Progenitor cell of endocrine pancreas (in vitro differentiated cells): ENCODE data around the gene UGT1A5. TPM values are rescaled to one million over a fixed set of nuclear protein-coding genes. Genes with fewer than 3 reads are reported as not detected.
"Not testable (repeated sequence)": the region's sequence is repeated elsewhere in the genome, so short reads cannot be mapped to it uniquely, and the experiment has no call there.

Source experiments
- DNase-seq: peaks from one replicate; pipeline ENCODE4 v3.0.0; 2021; ENCODE audit warnings: low spot score; ENCODE audit not compliant: unreplicated experiment
- H3K27ac Mint-ChIP-seq: 2 replicates; pipeline ENCODE4 v1.8.0; 2021; ENCODE audit warnings: mild to moderate bottlenecking, moderate library complexity, mixed read lengths
- H3K27me3 Mint-ChIP-seq: 2 replicates; pipeline ENCODE4 v1.8.0; 2021; ENCODE audit warnings: mixed read lengths
- H3K36me3 Mint-ChIP-seq: 2 replicates; pipeline ENCODE4 v1.8.0; 2022; ENCODE audit warnings: mixed read lengths; ENCODE audit not compliant: insufficient read depth
- H3K4me1 Mint-ChIP-seq: 2 replicates; pipeline ENCODE4 v1.8.0; 2021; ENCODE audit warnings: low read depth, mixed read lengths
- H3K4me3 Mint-ChIP-seq: 2 replicates; pipeline ENCODE4 v1.8.0; 2021; ENCODE audit warnings: low read depth, mild to moderate bottlenecking, moderate library complexity, mixed read lengths
- H3K9me3 Mint-ChIP-seq: 2 replicates; pipeline ENCODE4 v1.8.0; 2021; ENCODE audit warnings: low read depth, mixed read lengths
- CTCF ChIP-seq: fragments of 200-600 bp; sonication (generic); IDR thresholded peaks from one replicate; pipeline ENCODE4 v1.5.0; 2021; ENCODE audit warnings: antibody characterized with exemption, mild to moderate bottlenecking; ENCODE audit not compliant: unreplicated experiment
- total RNA-seq: library from RNA; stranded (reverse); gene quantifications from 2 replicates; pipeline ENCODE4 v1.2.1, GENCODE V29; 2021

Gene UGT1A5
- total RNA-seq, 1 donor from 2014 or later: not detected

DNA sequence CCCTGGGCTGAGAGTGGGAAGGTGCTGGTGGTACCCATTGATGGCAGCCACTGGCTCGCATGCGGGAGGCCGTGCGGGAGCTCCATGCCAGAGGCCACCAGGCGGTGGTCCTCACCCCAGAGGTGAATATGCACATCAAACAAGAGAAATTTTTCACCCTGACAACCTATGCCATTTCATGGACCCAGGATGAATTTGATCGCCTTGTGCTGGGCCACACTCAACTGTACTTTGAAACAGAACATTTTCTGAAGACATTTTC lies 34.5 kb downstream of the UGT1A5 start:
- no peak for DNase-seq
- peaks cover 12% of the 10 kb centered on the region for H3K27me3 Mint-ChIP-seq
- no peak for TF ChIP-seq CTCF
- no peak overlapping the region for H3K27ac Mint-ChIP-seq
- H3K4me3 Mint-ChIP-seq: no peak overlapping the region
- H3K36me3 Mint-ChIP-seq: peaks cover 1% of the 10 kb centered on the region
- H3K4me1 Mint-ChIP-seq: peaks cover 4% of the 10 kb centered on the region
- peaks cover 38% of the 10 kb centered on the region for H3K9me3 Mint-ChIP-seq

DNA sequence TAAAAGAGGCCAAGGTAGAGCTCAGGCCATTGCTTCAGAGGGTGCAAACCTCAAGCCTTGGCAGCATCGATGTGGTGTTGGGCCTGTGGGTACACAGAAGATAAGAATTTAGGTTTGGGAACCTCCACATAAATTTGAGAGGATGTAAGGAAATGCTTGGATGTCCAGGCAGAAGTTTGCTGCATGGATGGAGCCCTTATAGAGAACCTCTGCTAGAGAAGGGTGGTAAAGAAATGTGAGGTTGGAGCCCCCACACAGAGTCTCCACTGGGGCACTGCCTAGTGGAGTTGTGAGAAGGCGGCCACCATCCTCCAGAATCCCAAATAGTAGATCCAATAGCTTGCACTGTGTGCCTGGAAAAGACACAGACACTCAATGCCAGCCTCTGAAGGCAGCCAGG lies 38.0 kb downstream of the UGT1A5 start:
- not testable (repeated sequence) for H3K4me3 Mint-ChIP-seq
- H3K9me3 Mint-ChIP-seq: peaks cover 45% of the 10 kb centered on the region

GRCh38 chr2:233751212-233752009 lies 38.7 kb downstream of the UGT1A5 start:
- H3K4me3 Mint-ChIP-seq, H3K4me1 Mint-ChIP-seq, H3K36me3 Mint-ChIP-seq, H3K27ac Mint-ChIP-seq, DNase-seq: not testable (repeated sequence)
- H3K9me3 Mint-ChIP-seq: peaks cover 45% of the 10 kb centered on the region
- peaks cover 12% of the 10 kb centered on the region for H3K27me3 Mint-ChIP-seq

More for the DNA sequence above, 38.0 kb downstream of the UGT1A5 start:
- H3K27me3 Mint-ChIP-seq: peaks cover 12% of the 10 kb centered on the region
- H3K4me1 Mint-ChIP-seq, H3K36me3 Mint-ChIP-seq, DNase-seq, H3K27ac Mint-ChIP-seq: not testable (repeated sequence)

GRCh38 chr2:233754872-233755611 lies 42.3 kb downstream of the UGT1A5 start:
- no peak for TF ChIP-seq CTCF
- H3K27ac Mint-ChIP-seq: no peak overlapping the region
- no peak for DNase-seq
- peaks cover 24% of the 10 kb centered on the region for H3K9me3 Mint-ChIP-seq
- peaks cover 4% of the 10 kb centered on the region for H3K4me1 Mint-ChIP-seq
- no peak overlapping the region for H3K4me3 Mint-ChIP-seq
- H3K27me3 Mint-ChIP-seq: no peaks in the 10 kb centered on the region
- peaks cover 1% of the 10 kb centered on the region for H3K36me3 Mint-ChIP-seq

DNA sequence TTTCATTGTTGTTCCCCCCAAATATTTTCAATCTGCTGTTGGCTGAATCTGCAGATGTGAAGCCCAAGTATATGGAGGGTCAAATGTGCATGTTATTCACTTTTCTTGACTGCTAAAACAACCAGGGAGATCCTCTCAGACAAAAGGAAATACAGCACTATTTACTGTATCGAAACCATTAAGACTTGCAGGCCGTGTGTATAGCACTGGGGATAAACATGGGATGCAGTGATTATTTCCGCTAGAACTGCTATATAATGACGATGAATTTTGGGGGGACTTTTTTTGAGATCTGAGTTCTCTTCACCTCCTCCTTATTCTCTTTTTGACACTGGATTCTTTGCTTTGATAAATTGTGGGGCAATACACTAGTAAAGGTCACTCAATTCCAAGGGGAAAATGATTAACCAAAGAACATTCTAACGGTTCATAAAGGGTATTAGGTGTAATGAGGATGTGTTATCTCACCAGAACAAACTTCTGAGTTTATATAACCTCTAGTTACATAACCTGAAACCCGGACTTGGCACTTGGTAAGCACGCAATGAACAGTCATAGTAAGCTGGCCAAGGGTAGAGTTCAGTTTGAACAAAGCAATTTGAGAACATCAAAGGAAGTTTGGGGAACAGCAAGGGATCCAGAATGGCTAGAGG lies 43.8 kb downstream of the UGT1A5 start:
- H3K9me3 Mint-ChIP-seq: peaks cover 13% of the 10 kb centered on the region
- no peak overlapping the region for H3K4me3 Mint-ChIP-seq
- H3K36me3 Mint-ChIP-seq: no peaks in the 10 kb centered on the region
- no peak for DNase-seq
- H3K27me3 Mint-ChIP-seq: no peaks in the 10 kb centered on the region
- H3K27ac Mint-ChIP-seq: no peak overlapping the region
- peaks cover 4% of the 10 kb centered on the region for H3K4me1 Mint-ChIP-seq
- TF ChIP-seq CTCF: no peak

DNA sequence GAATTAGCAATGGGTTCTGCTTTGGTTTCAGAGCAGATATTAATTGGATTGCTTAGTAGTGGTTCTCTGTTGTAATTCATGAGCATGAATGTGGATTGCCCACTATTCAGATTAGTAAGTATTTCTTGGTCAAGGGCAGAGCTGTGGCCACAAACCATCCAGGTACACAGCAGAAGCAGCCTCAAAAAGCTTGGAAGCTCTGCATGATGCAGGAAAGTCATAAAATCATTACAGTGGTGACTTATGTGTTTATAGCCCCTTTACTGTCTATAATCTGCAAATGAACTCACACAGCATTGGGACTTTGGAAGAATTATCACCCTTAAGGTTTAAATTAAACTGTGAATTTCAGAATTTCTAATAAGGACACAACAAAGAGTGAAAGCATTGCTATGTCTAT lies 45.4 kb downstream of the UGT1A5 start:
- DNase-seq: no peak
- Mint-ChIP-seq H3K36me3 (no peaks in the 10 kb centered on the region), H3K9me3 (peaks cover 3% of the 10 kb centered on the region), H3K27me3 (no peaks in the 10 kb centered on the region), H3K27ac (no peak overlapping the region), H3K4me1 (peaks cover 6% of the 10 kb centered on the region), H3K4me3 (no peak overlapping the region)
- no peak for TF ChIP-seq CTCF
